Measurements from ENCODE around the gene LRBA.

Gene LRBA

DNA sequence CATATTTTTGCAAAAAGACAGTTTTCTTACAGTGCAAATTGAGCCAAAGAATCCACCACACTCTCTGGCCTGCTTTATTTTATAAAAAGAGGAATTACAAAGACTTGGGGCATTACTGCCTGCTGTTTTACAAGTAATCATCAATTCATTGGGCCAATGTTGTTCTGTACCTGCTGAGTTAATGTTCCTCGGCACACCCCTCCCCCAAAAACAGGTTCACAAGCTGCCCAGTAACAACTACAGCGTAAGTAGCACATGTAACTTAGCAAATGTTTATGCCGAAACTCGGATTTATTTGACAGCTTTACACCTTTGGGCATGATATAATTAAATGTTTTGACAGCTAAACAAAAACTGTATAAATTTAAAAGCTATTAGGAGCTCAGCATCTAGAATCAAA lies 647.8 kb downstream of the LRBA start:
- no peak for DNase-seq (ENCODE audit: low read depth in 2 of 2)

DNA sequence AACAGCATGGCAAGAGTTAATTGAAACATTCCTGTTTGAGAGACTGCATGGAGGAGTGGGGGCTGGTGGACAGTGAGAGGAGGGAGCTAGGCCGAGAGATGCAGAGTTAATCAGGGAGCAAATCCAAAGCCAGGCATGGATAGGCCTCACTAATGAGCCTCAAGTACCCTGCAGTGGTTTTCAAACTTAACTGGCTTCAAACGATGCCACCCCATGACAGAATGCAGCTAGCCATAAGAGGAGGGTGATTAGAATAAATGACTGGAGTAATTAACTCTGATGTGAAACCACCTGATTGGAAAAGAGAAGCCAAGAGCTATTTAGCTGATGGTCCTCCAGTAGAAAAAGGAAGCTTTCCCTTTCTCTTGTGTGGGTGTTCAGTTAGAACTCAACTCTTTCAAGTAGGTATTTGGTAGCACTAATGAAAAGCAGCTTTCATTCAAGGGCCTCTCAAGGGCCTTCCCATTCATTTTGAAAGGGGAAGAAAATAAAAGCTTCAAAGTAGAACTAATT lies 648.5 kb downstream of the LRBA start:
- DNase-seq (ENCODE audit: low read depth in 2 of 2): no peak

DNA sequence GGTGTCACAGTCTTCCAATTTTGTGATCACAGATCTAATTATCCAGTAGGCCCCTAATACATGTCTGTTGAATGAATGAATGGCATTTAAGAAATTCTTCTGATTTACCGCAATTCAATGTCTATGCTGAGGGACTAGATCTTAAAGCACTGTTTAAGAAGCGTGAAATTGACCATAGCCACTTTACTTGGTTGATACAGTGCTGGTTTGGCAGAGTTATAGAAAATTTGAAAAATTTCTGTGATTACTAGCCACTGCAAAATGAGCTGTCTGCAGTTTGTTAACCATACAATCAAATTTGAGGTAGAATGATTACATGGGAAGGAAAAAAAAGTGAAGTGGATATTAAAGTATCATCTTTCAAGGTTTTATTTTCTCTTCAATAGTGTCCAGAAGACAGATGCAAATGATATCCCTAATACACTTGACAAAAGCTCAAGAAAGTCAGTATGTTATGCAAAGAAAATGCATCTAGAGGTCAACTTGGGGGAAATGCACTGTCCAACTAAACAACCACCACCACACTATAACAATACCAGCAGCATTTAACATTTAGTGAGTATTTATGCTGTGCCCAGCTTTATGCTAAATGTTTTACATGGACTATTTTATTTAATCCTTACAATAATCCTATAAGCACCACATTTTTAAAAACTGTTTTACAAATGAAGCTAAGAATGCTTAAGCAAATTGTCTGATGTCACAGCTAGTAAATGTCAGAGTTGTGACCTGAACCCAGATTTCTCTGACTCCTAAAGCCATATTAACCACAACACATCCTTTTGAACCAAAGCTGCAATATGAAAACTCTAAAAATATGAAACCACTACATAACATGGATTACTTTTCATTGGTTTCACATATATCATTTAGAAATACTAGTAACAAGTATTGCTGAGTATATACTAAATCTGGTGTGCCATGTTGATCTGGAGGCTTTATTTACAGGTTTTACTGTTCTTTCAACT lies 651.1 kb downstream of the LRBA start:
- no peak for DNase-seq (ENCODE audit: low read depth in 2 of 2)

DNA sequence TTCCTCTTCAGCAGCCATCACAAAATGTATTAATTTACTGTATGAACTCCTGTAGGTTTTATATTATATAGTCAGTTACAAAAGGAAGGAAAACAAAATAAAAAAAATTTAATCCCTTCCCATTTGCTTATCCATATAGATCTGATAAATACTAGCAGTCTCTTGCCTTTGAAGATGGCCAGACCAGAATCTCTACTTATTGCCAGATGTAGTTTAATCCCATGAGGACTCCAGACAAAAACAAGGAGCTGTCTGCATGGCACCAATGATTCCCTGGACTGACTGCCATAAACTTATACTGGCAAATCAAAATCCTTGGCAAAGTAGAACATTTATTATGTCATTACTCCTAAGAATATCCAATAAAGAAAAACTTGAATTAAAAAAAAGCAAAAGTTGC lies 656.4 kb downstream of the LRBA start:
- no peak for DNase-seq (ENCODE audit: low read depth in 2 of 2)

DNA sequence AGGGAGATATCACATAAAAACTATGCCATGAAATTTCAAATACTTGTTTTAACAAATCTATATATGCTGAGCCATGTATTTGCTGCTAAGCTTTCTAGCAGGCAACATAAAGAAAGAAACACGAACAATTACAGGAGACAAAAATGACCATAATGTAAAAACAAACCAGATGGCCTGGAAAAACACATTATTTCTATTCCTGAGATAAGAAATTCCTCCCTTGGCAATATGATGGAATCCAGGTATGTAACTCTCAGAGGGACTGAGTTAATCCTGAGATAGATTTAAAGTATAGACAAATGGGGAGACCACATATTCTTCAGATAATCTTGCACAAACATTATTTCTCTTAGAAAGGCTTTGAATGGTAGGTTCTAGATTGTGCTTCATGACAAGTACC lies 657.3 kb downstream of the LRBA start:
- DNase-seq (ENCODE audit: low read depth in 2 of 2): no peak

DNA sequence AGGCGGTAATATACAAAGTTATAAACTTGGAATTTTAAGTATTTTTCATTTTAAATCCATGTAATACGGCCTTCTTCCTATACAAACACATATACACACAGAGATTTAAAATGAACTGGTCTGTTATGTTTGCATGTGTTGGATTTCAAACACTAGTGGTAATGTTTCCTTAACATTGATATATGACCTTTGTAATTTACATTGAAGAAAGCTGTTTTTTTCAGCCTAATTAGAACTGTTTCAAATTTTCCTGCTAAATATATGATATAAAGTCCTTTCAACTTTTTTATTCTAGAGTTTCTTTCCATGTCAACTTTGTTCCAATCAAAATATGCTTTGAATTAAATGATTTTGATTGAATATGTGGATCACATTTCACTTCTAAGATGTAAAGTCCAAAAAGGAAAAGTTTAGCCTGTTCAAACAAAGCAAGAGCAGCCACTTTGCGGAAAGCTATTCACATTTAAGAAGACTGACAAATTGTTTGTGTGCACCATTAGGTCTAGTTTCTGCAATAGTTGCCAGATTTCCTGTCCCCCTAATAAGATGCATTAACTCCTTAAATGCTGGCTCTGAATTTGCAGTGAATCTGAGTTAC lies 659.1 kb downstream of the LRBA start:
- no peak for DNase-seq (ENCODE audit: low read depth in 2 of 2)

DNA sequence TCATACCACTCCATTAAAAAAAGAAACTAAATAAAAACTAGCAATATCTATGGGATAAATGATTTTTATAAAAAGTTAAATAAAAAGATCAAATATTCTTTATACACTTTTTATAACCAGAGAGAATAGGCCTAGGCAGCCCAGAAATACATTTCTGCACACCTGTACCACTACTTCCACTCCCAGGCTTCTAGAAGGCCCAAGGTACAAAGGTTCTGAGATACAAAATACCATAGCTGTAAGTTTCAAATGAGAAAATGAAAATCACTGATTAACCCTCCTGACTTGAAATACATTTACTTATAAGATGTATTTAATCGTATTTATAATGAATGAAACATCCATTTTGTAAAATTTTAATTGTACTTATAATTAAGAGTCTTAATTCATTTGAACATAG lies 659.7 kb downstream of the LRBA start:
- no peak for DNase-seq (ENCODE audit: low read depth in 2 of 2)

DNA sequence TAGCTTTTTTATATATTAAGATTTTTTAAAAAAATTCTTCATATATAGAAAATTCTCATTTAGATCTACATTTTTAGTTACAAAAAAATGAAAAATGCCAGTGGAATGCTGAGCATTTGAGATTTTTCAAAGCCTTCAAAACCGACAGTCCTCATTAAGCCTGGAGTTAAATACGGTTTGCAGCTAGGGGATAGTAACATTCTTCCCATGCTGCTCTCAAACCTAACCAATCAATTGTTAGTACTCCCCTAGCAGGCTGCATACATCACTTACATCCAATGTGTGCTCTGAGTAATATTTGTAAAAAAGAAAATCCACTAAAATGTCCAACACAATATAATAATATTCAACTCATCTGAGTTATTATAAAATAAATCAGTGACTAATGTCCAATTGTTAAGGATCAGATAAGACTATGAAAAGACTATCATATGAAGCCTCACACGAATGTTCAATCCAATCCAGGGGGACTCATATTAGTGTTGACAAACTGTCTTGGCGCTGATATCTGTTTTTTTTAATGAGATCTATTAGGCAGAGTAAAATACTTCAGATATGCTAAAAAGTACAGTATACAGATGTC lies 660.8 kb downstream of the LRBA start:
- DNase-seq (ENCODE audit: low read depth in 2 of 2): no peak

DNA sequence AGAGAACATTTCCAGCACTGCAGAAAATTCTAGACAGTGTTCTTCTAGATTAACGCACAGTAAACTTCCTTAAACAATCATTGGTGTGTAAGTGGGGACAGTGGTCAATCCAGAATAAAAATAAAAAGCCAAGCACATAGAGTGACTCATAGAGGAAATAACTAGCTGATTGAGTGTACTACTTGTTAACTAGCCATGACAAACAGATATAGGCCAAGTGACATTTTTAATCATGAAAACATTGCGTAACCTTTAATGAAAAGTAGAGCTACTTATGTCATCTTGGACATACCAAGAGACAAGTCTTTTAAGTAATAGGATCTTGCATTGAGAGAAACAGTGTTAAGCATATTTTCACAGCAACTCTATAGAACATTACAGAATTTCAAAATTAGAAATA lies 667.0 kb downstream of the LRBA start:
- no peak for DNase-seq (ENCODE audit: low read depth in 2 of 2)

DNA sequence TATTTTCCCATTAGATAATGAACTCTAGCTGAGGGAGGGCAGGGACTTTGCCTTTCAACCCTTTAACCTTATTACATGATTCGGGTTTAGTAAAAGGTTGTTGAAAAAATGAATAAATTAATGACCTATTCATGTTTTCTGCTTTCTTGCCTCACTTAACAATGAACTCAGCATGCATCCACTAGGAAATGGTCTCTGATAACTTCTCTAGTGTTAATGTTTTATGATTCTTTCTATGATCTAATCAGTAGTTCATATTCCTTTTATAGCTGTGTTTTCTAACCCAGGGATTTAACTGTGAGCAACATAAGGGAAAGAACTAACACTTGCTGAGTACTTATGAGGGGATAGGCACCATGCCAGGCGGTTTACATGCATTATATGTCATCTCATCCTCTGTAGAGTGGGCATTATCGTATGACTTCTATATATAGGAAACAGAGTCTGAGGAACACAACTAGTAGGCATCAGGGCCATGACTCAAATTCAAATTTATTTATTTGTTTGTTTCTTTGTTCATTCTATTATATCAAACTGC lies 669.8 kb downstream of the LRBA start:
- no peak for DNase-seq (ENCODE audit: low read depth in 2 of 2)

DNA sequence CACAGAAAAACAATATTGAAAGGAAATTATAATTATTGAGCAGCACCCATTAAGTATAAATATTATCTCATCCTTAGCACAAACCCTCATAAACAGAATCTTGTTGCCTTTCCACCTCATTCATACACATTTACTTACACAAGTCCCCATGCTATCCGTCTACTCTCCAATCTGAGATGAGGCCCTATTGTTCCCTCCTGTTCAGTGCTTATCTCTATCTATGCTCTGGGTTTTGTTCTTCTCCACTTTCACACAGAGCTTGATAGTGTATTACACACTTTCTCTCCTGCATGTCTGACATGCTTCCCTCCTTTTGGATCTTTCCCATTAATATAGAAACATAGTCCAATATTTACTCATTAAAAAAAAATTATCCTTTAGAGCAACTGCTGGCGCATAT lies 671.3 kb downstream of the LRBA start:
- no peak for DNase-seq (ENCODE audit: low read depth in 2 of 2)

DNA sequence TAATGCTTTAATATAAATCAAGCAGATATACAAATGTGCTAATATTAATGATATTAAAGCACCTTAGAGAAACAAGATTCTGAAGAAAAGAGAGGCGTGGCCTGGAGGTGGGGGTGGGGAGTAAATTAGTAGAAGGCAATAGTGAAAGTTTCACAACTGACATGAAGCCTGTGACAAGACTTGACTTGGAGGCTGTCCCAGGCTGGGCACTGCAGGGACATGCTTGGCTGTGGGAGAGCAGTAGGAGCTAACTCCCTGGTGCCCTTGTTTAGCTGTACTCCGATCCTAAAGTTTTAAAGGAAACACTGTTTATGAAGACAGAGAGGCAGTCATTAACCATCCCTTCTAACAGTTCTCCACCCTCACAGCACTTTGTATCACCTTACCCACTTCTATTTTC lies 672.1 kb downstream of the LRBA start:
- DNase-seq (ENCODE audit: low read depth in 2 of 2): no peak

DNA sequence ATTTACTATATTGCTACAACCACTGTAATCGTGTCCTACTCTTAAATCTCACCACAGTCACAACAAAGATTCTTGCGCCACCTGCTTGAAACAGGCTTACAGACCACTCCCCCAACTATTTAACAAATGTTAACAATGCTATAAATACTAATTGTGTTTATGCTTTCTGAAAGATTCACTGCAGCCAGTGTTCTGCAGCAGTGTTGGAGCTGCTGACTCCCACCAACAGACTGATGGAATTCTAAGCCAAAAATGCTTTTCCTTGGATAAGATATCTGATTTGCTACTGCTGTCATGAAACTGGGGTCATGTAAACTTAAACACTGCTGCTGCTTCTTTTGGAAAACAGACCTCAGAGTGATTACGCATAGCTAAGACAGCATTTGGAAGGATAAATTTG lies 677.4 kb downstream of the LRBA start:
- DNase-seq (ENCODE audit: low read depth in 2 of 2): no peak

DNA sequence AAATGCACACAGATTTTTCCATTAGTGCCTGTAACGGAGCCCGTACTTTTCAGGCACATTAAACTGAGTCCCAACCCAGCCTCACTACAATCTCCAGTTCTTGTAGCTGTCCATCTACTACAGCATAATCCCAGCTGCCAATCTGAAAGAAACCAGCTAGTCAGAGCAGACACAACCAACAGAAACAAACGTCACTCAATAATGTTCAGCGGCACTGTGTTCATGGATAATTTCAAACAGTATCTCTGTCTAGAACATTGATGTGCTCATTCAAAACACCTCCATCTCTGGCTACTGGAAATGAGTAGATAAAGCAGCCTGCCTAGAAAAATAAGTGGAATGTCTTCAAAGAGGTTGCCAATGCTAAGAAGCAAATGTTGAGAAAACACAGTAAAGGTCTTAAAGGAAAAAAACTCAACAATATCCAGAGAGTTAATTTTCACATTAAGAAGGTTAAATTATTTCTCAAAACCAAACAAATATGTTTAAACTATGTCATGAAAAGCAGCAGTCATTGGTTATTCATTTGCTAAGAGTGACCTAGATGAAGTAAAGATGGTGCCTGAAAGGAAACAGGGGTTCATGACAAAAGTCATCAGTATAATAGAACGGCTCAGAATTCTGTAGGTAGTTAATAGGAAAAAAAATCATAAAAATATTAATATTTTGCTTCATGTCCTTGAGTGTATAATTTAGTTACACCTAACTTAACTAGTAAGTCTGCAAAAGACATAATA lies 678.2 kb downstream of the LRBA start:
- DNase-seq (ENCODE audit: low read depth in 2 of 2): no peak

DNA sequence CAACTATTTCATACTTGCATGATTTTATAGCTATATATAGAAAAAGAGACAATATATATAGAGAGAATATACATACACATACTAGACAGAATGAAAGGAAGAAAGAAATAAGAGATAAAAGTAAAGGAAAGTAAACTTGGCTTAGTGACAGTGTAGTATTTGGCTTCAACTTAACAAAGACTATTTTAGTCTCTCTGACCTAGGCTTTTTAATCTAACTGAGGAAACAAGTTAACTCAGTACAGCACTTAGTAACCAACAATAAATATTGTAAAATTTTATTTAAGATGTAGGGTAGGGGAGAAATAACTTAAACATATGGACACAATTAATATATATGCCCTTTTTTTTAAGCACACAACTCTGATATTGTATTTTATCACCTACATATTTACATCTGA lies 682.1 kb downstream of the LRBA start:
- DNase-seq (ENCODE audit: low read depth in 2 of 2): no peak

DNA sequence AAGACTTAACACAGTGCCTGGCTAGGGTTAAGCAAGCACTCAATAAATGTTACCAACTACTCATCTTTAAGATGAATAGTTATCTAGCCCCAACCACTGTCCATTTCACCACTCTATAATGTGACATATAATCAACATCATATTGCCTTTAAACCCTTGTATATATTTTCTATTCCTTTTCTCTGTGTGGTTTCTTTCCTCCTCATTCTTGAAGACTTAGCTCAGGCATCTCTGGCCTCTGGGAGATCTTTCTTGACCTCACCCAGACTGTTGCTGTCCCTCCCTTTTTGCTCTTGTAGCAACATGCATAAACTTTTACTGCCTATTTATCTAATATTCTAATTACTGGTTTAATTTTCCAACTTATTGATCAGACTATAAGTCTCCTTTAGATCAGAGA lies 683.0 kb downstream of the LRBA start:
- no peak for DNase-seq (ENCODE audit: low read depth in 2 of 2)

DNA sequence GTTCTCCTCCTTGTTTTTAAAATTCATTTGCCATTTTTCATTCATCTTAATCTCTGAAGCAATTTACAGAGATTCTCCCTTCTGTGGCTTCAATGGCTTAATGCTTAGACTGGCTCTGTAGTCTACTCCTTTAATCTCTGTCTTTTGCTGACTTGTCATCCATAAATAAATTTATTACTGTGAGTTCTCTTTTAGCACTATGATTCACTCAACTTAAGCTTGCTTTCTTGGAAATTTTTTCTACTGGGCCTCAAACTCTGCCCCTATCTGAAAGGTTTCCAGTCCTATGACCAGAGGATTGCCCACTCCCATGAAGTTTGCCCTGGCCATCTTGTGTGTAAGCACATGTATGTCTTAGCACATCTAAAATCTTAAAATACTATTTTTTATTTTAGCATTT lies 685.7 kb downstream of the LRBA start:
- no peak for DNase-seq (ENCODE audit: low read depth in 2 of 2)

DNA sequence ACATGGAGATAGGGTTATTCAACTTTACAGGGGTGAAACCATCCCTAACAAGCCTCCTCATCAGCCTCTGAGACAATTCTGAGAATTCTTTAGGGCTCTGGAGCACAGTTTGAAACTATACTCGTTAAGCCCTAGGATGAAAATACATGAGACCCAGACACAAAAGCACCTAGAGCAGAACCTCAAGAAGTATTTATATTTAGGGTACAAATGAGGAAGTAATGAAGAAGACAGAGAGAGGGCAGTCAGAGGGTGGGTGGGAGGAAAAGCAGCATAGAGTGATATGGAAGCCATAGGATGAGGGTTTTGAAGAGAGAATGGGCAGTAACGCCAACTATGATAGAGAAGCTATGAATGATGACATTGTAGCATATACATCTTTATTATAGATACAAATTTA lies 686.6 kb downstream of the LRBA start:
- DNase-seq (ENCODE audit: low read depth in 2 of 2): no peak

DNA sequence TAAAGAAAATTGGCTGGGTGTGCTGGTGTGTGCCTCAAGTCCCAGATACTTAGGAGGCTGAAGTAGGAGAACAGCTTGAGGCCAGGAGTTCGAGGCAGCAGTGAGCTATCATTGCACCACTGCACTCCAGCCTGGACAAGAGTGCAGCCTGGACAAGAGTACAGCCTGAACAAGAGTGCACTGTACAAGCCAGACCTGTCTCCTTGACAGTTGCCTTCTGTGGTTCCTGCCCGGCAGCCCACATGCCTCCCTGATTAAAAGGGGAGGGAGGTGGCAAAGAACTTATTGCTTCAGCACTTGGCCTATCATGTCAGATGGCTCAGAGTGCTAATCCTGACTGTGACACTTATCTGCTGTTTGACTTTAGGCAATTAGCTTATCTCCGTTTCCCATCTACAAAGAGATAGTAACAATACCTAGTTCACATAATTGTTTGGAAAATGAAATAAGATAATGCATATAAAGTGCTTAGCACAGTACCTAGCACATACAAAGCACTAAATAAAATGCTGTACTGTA lies 687.8 kb downstream of the LRBA start:
- DNase-seq (ENCODE audit: low read depth in 2 of 2): no peak

DNA sequence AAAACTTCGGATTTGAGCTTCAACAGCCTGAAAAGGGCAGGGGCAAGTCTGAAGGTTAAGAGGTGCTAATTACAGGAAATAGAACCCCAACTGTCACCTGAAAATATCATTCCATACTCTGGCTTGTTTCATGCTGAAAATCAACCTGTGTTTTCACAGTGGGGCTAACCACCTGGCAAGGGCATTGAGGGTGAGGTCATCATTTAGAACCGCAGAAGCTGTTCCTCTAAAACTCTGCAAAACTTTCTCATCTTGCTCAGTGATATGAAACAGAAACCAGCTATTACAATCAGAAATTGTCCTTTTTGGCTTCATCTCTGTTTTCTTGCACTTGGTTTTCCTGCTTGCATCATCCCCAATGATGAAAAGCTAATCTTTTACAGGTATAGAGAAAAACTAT lies 689.2 kb downstream of the LRBA start:
- DNase-seq (ENCODE audit: low read depth in 2 of 2): no peak
